GM18508 (cell line): ENCODE data around the gene MOCOS.
A peak's percentile ranks its signal among the peaks of the same experiment; 100 is the strongest.
"Not testable (repeated sequence)": the region's sequence is repeated elsewhere in the genome, so short reads cannot be mapped to it uniquely, and the experiment has no call there.

Experiments used
- ATAC-seq: cut with Tn5 transposase; IDR thresholded peaks from one replicate; pipeline ENCODE4 v1.9.1; 2021; ENCODE audit warnings: moderate number of reproducible peaks; ENCODE audit not compliant: insufficient read depth, unreplicated experiment

MOCOS gene, protein sequence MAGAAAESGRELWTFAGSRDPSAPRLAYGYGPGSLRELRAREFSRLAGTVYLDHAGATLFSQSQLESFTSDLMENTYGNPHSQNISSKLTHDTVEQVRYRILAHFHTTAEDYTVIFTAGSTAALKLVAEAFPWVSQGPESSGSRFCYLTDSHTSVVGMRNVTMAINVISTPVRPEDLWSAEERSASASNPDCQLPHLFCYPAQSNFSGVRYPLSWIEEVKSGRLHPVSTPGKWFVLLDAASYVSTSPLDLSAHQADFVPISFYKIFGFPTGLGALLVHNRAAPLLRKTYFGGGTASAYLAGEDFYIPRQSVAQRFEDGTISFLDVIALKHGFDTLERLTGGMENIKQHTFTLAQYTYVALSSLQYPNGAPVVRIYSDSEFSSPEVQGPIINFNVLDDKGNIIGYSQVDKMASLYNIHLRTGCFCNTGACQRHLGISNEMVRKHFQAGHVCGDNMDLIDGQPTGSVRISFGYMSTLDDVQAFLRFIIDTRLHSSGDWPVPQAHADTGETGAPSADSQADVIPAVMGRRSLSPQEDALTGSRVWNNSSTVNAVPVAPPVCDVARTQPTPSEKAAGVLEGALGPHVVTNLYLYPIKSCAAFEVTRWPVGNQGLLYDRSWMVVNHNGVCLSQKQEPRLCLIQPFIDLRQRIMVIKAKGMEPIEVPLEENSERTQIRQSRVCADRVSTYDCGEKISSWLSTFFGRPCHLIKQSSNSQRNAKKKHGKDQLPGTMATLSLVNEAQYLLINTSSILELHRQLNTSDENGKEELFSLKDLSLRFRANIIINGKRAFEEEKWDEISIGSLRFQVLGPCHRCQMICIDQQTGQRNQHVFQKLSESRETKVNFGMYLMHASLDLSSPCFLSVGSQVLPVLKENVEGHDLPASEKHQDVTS

DNA sequence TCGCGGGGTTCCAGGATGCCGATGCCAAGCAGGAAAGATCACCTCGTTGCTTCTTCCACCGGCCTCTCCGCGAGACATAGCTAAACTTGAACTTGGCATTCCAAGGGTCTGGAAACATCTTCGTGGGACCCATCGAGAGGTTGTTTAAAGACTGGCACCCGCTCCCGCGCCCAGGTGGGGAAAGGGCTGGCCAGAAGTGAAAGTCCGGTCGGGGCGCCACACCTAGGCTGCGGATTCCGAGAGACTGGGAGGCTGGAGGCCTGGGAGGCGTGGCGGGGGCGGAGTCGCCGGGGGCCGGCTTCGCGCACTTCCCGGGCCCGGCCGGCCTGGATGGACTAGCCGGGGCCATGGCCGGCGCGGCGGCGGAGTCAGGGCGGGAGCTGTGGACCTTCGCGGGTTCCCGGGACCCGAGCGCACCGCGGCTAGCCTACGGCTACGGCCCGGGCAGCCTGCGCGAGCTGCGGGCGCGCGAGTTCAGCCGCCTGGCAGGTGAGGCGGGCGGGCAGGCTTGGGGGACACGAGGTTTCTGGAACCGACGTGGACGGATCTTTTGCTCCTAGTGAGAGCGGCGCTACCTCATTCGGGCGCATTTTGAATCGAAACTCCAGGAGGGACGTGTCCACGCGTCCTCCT is at the start of gene MOCOS:
Gene MOCOS, plus strand, starts transcription at position 305 of the 633 bp plus-strand sequence. Its CDS starts 43 bp downstream, at position 348.
- no peak for ATAC-seq

DNA sequence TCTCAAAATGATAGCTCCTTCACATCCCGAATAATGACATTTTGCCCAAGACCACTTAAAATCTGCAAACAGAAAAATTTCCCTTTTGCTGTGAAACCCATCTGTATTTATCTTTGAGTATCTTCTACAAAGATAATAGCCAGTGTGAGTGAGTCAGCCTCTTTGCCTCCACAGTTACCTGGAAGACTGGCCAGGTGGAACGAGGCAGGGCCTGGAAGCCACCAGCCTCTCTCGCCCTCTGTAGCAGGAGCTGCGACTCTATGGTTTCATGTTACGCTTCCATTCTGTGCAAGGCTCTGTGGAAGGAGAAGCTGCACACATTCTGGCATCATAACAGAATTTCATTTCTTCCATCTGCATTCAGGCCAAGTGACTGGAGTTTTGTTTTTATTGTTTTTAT is 48.1 kb upstream of the MOCOS start:
- no peak for ATAC-seq

DNA sequence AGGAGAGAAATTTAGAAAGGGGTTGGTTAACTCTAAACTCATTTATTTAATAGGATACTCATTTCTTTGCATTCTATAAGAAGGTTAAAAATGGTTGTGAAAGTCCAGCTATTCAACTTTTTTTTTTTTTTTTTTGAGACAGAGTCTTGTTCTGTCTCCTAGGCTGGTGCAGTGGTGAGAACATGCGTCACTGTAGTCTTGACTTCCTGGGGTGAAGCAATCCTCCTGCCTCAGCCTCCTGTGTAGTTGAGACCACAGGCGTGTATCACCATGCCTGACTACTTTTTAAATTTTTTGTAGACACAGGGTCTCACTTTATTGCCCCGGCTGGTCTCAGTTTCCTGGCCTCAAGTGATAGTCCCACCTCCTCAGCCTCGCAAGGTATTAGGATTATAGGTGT is 45.7 kb upstream of the MOCOS start:
- ATAC-seq = no peak

DNA sequence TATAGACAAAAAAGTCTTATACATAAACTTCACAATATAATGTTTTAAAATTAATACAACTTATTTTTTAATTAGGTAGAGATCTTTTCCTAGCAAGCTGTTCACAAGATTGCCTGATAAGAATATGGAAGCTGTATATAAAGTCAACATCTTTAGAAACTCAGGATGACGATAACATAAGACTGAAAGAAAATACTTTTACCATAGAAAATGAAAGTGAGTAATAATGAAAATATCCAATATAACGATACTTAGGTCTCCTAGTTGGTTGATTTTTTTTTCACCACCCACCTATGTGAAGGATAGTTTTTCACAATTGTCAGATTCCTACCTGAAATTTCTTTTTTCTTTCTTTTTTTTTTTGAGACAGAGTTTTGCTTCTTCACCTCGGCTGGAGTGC is 44.5 kb upstream of the MOCOS start:
- ATAC-seq = no peak

DNA sequence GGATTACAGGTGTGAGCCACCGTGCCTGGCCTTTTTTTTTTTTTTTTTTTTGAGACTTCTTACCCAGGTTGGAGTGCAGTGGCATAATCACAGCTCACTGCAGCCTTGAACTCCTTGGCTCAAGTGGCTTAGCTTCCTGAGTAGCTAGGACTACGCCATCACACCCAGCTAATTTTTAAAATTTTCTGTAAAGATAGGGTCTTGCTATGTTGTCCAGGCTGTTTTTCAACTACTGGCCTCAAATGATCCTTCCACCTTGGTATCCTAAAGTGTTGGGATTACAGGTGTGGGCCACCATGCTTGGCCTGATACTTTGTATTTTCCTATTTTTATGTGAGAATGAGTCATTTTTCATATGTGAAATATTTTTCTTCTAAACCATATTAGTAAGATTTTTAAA is 43.9 kb upstream of the MOCOS start:
- ATAC-seq = no peak

- ATAC-seq = peak; percentile 89
Observed at GRCh38 chr18:36149514-36150289, 37.6 kb upstream of the MOCOS start.

DNA sequence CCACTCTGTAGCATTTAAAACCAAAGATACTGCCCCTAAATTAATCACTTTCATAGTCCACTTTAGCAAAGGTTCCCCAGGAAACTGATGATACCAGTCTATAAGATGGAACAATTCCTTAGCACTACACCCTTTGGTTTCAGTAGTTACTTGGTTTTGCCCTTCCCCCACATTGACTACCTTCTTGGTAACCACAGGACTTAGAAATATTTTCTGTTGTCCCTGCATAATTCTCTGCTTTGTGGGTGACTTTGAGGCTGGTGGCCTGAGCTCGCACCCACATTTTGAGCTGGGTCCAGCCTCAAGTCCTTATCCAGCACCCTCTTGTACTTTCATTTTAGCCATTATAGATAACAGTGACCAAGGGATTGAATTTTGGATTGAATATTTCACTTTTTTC is 34.5 kb upstream of the MOCOS start:
- no peak for ATAC-seq

DNA sequence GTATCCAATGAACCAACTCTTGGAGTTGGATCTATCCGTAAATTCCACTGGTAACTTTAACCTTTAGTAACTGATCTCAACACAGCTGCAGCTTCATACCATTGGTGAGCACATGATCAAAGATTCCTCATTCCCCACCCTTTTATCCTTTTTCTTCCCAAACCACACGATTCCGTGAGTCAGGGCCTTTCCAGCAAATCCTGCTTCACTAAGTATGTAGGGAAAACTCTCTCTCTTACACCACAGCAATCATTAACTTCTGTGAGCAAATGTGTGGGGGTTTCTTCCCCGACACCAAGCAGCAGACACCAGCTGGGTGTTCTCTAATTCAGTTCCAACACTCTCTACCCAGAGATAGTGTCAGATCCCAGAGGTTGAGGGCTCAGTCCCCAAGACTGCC is 34.1 kb upstream of the MOCOS start:
- no peak for ATAC-seq

DNA sequence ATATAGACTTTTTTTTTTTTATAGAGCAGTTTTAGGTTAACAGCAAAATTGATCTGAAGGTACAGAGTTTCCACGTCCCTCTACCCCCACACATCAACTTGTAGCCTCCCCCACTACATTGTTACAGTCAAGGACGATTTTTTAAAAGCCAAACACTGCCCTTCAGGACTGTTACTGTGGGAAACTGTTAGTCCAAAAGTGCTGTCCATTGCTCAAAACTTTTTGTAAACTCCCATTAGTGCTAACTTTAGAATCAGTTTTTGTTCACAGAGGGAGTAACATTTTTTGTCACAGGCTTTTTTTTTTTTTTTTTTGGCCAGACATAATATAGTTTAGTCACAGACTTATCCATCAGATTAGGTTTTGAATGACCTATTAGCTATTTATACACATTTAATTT is 33.5 kb upstream of the MOCOS start:
- no peak for ATAC-seq

GRCh38 chr18:36155851-36156757 is 31.2 kb upstream of the MOCOS start:
- ATAC-seq = no peak

DNA sequence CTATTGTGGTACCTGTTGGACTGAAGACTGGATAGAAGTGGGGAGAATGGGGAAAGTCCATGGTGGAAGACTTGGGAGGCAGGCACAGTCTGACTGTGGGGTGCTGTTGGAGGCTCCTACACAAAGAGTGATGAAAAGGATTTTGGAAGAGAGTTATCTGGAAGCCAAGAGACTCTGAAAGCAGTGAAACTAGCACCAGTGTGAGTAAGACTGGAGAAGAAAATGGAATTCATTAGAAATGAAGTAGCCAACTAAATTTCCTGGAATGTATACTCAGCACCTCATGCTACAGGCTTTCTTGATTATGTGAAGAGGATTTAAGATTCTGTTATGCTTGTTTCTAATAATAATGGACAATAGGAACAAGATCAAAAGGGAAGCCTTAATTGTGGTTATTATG is 29.9 kb upstream of the MOCOS start:
- ATAC-seq = no peak

- ATAC-seq = no peak
Observed at GRCh38 chr18:36158266-36158867, 28.9 kb upstream of the MOCOS start.

GRCh38 chr18:36160959-36161371 is 26.3 kb upstream of the MOCOS start:
- ATAC-seq = no peak

GRCh38 chr18:36162981-36163380 is 24.3 kb upstream of the MOCOS start:
- ATAC-seq = no peak

GRCh38 chr18:36167692-36168218 is 19.5 kb upstream of the MOCOS start:
- no peak for ATAC-seq

DNA sequence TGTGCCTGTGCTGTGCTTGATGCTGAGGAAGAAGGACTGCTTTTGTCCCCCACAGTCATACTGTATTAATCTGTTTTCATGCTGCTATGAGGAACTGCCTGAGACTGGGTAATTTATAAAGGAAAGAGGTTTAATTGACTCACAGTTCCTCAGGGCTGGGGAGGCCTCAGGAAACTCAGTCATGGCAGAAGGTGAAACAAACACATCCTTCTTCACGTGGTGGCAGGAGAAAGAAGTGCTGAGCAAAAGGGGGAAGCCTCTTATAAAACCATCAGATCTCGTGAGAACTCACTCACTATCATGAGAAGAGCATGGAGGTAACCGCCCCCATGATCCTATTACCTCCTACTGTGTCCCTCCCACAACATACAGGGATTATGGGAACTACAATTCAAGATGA is 19.0 kb upstream of the MOCOS start:
- not testable (repeated sequence) for ATAC-seq

- no peak for ATAC-seq
Observed at GRCh38 chr18:36169938-36170337, 17.4 kb upstream of the MOCOS start.

DNA sequence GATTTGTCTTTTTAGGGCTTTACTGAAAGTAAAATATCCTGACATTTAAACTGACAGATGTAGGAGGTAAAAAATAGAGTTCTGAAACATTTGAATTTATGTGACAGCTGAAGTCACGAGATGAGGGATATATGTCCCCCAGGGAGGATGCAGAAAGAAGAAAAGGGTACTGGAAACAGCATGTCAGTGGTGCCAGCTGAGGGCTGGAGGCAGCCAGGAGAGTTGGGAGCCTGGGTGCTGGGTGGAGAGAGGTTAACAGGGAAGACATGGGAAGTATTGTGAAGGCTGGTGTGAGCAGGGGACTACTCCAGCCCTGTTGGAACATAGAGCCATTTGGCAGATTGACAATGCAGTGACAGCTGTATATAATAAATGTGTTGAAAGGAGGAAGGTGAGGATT is 11.8 kb upstream of the MOCOS start:
- ATAC-seq = no peak

GRCh38 chr18:36176177-36176584 is 11.1 kb upstream of the MOCOS start:
- ATAC-seq = no peak
